ENCODE data around the gene SLC39A12.

SLC39A12 gene

GRCh38 chr10:17963431-17963830, 11.7 kb downstream of the SLC39A12 start:
- no peak overlapping the region for H3K4me3 ChIP-seq (ENCODE audit: low read depth, low read length)
- no peak for TF ChIP-seq CTCF (conservative IDR thresholded peaks at IDR 0.05; ENCODE audit: low read depth, low read length)
- no peak for DNase-seq (ENCODE audit: low read depth)

GRCh38 chr10:17965649-17966235, 14.0 kb downstream of the SLC39A12 start:
- no peak for TF ChIP-seq CTCF (conservative IDR thresholded peaks at IDR 0.05; ENCODE audit: low read depth, low read length)
- no peak overlapping the region for H3K4me3 ChIP-seq (ENCODE audit: low read depth, low read length)
- no peak for DNase-seq (ENCODE audit: low read depth)

GRCh38 chr10:17974505-17974904, 22.8 kb downstream of the SLC39A12 start:
- no peak for TF ChIP-seq CTCF (conservative IDR thresholded peaks at IDR 0.05; ENCODE audit: low read depth, low read length)
- no peak for DNase-seq (ENCODE audit: low read depth)
- no peak overlapping the region for H3K4me3 ChIP-seq (ENCODE audit: low read depth, low read length)

GRCh38 chr10:17980846-17981565, 29.3 kb downstream of the SLC39A12 start:
- peak; percentile 34 for DNase-seq (ENCODE audit: low read depth)
- no peak for TF ChIP-seq CTCF (conservative IDR thresholded peaks at IDR 0.05; ENCODE audit: low read depth, low read length)
- no peak overlapping the region for H3K4me3 ChIP-seq (ENCODE audit: low read depth, low read length)

GRCh38 chr10:17981766-17982380, 30.2 kb downstream of the SLC39A12 start:
- TF ChIP-seq CTCF (conservative IDR thresholded peaks at IDR 0.05; ENCODE audit: low read depth, low read length), result no peak
- DNase-seq (ENCODE audit: low read depth), result peak; percentile 91
- H3K4me3 ChIP-seq (ENCODE audit: low read depth, low read length), result no peak overlapping the region

- DNase-seq (ENCODE audit: low read depth), result peak; percentile 71
- no peak overlapping the region for H3K4me3 ChIP-seq (ENCODE audit: low read depth, low read length)
- TF ChIP-seq CTCF (conservative IDR thresholded peaks at IDR 0.05; ENCODE audit: low read depth, low read length), result no peak
Measured at GRCh38 chr10:17984056-17984455, 32.3 kb downstream of the SLC39A12 start.

Measured in choroid plexus epithelial cell (primary cell).